GM18867 (cell line): Measurements from ENCODE around the gene PLA2R1.
"Not testable (repeated sequence)": the region's sequence is repeated elsewhere in the genome, so short reads cannot be mapped to it uniquely, and the experiment has no call there.

Experiments used
- ATAC-seq: cut with Tn5 transposase; IDR thresholded peaks from one replicate; pipeline ENCODE4 v1.9.1; 2021; ENCODE audit warnings: mild to moderate bottlenecking, moderate library complexity; ENCODE audit not compliant: unreplicated experiment

The PLA2R1 gene

GRCh38 chr2:160063879-160064612, 1.6 kb upstream of the PLA2R1 start:
- ATAC-seq = no peak

- no peak for ATAC-seq
Observed at GRCh38 chr2:160063271-160063670, 856 bp upstream of the PLA2R1 start.

DNA sequence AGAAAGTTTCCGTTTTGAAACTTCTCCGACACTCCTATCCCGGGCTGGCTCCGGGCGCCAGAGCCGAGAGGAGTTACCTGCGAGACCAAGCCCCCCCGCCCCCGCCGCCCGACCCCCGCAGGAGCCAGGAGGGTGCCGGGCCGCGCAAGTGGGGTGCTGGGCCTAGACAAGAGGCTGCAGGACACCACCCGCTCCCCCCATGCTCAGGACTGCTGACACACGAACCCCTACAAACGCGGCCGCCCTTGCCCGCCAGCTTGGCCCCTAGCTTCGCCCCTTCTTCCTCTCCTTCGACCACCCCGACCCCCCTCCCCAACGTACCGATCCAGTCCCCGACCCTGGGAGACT, 497 bp downstream of the PLA2R1 start:
- no peak for ATAC-seq

GRCh38 chr2:160061533-160061932, 882 bp downstream of the PLA2R1 start:
- no peak for ATAC-seq

DNA sequence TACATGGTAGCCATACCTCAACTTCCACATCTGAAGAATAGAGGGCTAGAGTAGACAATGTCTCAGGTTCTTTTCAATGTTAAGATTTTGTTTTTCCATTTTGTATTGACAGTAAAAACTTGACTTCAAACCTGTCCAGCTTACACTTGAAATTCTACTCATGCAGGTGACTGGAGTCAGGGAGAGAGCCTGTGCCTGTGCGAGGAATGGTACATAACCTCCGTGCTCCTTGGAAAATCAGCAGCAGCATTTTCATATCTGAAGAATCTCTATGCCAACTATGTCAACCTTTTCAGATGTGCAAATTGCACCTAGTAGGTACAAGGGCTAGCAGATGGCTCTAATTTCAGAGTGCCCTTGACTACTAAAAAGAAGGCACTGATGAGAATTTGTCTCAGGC, 2.1 kb downstream of the PLA2R1 start:
- ATAC-seq = no peak

- no peak for ATAC-seq
Observed at GRCh38 chr2:160057356-160057755, 5.1 kb downstream of the PLA2R1 start.

DNA sequence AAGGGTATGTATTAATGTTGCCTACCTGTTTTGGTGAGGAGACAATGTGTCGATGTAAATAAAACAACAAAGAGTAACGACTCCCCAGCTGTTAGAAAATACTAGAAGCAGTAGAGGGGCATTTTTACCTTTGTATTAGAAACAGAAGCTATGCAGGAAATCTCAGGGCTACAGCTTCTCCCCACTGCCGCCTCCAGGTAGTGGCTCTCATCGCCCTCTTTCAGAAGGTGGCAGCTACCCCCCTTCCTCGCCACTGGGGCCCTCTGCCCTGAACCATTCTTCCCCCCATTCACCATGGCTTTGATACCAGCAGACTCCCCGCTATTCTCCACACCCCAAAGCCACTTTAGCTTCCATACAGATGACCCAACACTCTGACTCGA, 6.7 kb downstream of the PLA2R1 start:
- ATAC-seq = no peak

GRCh38 chr2:160054984-160055725, 7.3 kb downstream of the PLA2R1 start:
- ATAC-seq = no peak

GRCh38 chr2:160053946-160054345, 8.5 kb downstream of the PLA2R1 start:
- ATAC-seq = no peak

GRCh38 chr2:160052531-160052930, 9.9 kb downstream of the PLA2R1 start:
- ATAC-seq = no peak

GRCh38 chr2:160051371-160051800, 11.0 kb downstream of the PLA2R1 start:
- ATAC-seq = no peak

- no peak for ATAC-seq
Observed at GRCh38 chr2:160050147-160050546, 12.3 kb downstream of the PLA2R1 start.

DNA sequence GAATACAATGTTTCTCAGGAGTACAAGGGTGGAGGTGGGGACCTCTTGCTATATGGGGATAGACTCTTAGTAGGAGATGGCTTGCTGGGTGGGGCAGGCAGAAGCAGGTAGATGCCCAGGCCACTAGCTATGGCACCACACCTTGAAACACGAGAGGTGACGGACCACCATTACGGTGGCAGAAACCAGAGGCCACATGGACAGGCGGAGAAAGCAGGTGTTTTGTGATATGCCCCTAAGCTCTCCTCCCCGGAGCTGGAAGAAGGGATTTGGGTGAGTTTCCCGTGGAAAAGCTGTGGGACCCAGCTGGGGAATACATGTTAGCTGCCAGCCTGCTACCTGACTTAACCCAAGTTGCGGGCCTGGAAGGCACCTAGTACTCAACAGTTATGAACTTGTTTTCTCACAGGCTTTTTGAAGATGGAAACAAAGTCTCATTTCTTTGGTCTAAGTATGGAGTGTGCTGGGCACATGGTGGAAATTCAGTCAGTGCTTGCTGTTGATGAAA, 16.7 kb downstream of the PLA2R1 start:
- no peak for ATAC-seq

DNA sequence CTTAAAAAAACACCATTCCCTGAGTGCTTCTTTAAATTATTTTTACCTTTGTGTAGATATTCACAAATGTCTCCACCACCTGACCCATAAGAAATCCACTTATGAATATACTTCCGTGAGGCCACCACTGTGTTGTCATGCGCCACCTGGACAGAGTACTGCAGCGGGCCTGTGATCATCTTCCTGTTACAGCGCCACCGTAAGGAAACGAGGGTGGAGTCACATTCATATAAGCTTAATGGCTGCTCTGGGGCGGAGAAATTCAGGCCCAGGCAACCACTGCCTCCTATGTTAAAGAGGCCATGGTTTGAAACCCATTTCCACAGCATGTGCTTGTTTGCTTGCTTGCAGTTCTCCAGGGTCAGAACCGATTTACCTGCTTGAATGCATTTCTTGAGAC, 17.7 kb downstream of the PLA2R1 start:
- ATAC-seq = no peak

GRCh38 chr2:160043265-160043664, 19.1 kb downstream of the PLA2R1 start:
- ATAC-seq = no peak

DNA sequence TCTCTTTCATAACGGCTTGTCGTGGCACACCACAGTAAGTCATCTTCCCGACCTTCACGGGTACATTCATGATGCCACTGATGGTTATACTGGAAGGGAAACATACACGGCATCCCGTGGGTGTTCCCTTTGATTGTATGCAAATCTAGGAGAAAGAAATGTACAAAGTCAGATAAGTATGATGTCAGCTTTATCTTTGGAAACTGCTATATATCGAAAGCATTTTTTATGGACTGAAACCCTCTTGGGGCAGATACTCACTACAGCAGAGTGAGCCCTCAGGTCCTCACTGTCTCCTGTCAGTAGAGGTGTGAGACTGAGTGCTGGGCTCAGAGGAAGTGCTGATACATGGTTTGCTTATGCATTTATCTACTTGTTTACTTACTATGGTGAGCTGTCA, 20.4 kb downstream of the PLA2R1 start:
- peak; percentile 78 for ATAC-seq

DNA sequence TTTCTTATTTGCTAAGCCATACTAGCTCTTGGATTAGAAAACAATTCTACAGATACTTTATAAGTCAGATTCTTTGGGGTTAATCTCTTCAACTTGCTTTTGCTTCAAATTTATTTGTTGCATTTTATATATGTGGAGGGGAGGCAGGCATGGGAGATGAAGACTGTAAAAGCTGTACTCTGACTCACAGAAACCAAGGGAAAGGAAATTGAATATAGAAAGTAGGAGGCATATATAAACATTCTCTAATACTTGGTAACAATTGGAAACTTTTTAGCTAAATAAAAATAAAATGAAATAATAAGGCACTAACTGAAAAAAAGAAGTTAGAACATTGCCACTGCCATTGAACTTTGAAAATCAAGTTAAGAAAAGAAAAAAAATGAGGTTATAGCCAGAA, 21.3 kb downstream of the PLA2R1 start:
- ATAC-seq = no peak

DNA sequence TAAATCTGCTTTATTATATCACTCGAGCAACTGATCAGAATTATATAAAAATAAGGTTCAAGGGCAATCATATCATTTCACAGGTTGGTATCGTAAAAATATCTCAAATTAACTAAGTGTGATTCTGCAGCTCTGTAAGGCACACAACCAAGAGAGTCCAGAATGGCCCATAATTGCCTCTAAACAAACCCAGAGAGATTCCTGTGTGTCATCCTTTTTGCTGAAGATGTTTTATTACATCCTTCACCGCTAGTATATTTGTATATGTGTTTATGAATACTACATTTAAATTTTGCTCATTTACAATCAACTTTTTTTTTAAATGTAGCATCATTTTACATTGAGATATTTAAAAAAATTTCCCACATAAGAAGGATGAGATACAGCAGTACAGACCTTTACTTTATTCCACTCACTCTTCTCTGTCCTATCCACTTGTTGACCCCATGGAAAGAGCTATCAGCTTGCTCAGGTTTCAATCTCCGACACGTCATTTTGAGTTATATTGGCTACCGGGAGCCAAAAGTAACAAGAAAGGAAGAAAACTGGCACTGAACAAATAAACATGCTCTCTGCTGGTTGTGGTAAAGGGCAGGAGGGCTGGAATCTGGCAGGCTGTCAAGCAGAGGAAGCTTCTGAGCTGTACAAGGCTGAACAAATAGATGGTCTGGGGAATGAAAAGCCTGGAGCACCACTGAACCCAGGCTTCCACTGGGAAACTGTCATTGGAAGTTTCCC, 23.1 kb downstream of the PLA2R1 start:
- no peak for ATAC-seq

DNA sequence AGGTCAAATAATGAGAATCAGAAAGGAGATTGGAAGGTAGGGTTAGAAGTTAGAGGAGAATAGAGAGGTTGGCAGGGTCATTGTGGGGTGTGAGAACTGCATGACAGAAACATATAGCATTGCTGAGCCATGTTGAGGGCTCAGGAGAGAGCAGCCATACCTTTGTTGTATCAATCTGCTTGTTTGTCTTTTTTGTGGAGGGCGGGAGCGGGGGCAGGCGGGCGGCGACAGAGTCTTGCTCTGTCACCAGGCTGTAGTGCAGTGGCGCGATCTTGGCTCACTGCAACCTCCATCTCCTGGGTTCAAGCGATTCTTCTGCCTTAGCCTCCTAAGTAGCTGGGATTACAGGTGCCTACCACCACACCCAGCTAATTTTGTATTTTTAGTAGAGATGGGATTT, 23.8 kb downstream of the PLA2R1 start:
- not testable (repeated sequence) for ATAC-seq

DNA sequence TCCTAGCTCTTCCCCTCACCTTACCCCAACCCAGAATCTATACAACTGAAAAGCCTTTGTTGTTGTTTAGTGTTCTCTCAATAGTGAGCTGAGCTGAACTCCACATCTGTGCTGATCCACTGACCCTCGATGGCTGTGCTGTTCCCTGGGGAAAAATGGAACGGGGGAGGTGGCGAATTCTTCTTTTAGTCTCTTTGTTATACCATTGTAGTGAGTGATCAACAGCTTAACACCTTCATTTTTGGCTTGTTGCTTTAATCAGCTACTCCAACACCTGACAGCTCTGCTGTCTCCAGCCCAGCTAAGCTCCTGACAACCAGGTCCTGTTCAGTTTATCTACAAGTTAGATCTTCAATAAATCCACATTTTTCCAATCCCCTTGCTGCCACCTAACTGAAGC, 25.7 kb downstream of the PLA2R1 start:
- no peak for ATAC-seq

- ATAC-seq = no peak
Observed at GRCh38 chr2:160035125-160035524, 27.3 kb downstream of the PLA2R1 start.

DNA sequence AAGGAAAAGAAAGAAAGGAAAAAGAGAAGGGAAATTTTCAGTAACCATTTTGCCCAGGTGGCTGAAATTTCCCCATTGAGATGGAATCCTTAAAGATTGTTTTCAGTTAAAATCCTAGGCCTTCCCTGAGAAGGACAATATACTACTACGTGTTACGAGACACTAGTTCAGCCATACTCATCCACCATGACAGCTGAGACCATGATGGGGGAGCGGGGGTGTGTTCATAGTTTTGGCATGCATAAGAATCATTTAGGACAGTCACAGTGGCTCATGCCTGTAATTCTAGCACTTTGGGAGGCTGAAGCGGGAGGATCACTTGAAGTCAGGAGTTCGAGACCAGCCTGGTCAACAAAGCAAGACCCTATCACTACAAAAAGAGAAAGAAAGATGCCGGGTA, 28.0 kb downstream of the PLA2R1 start:
- no peak for ATAC-seq
